WTC11 (cell line): ENCODE measurements around the gene MBNL1. TPM values are rescaled to one million over a fixed set of nuclear protein-coding genes. Genes with fewer than 3 reads are reported as not detected.

ENCODE experiments used
- ATAC-seq: fragments of 200-7000 bp; cut with Tn5 transposase; 2 replicates; pipeline ENCODE4 v1.10.0; 2021; ENCODE audit warnings: mild to moderate bottlenecking, moderate library complexity
- CTCF ChIA-PET: fragments of 300-600 bp; sonication (Branson Sonifier 250); formaldehyde crosslinking; loops from one replicate; lab custom pipeline; 2021; ENCODE audit warnings: antibody characterized with exemption; lab: Charles Lee
- POLR2A ChIA-PET: fragments of 350-600 bp; sonication (Branson Sonifier 250); formaldehyde crosslinking; loops from one replicate; lab custom pipeline; 2021; ENCODE audit warnings: antibody characterized with exemption; lab: Charles Lee
- DNase-seq: peaks from one replicate; pipeline ENCODE4 v3.0.0; 2021; ENCODE audit warnings: low spot score
- H3K27ac Mint-ChIP-seq: 2 replicates; pipeline ENCODE4 v1.8.0; 2021; ENCODE audit warnings: mixed read lengths
- H3K27me3 Mint-ChIP-seq: 2 replicates; pipeline ENCODE4 v1.8.0; 2021; ENCODE audit warnings: low read depth, mild to moderate bottlenecking, moderate library complexity, mixed read lengths
- H3K36me3 Mint-ChIP-seq: 2 replicates; pipeline ENCODE4 v1.8.0; 2021; ENCODE audit warnings: mixed read lengths
- H3K4me1 Mint-ChIP-seq: 2 replicates; pipeline ENCODE4 v1.8.0; 2022; ENCODE audit warnings: mixed read lengths
- H3K4me3 Mint-ChIP-seq: 2 replicates; pipeline ENCODE4 v1.8.0; 2021; ENCODE audit warnings: mild to moderate bottlenecking, moderate library complexity, mixed read lengths
- H3K9me3 Mint-ChIP-seq: 2 replicates; pipeline ENCODE4 v1.8.0; 2021; ENCODE audit warnings: mixed read lengths
- AFF4 ChIP-seq: sonication (generic); formaldehyde crosslinking; IDR thresholded peaks from 2 replicates; pipeline ENCODE4 v1.8.1; 2023; ENCODE audit warnings: mild to moderate bottlenecking, missing genetic modification reagents, borderline replicate concordance
- ATF2 ChIP-seq: sonication (generic); formaldehyde crosslinking; IDR thresholded peaks from 2 replicates; pipeline ENCODE4 v1.8.1; 2022; ENCODE audit warnings: low read depth, missing genetic modification reagents, borderline replicate concordance
- ATF6 ChIP-seq: sonication (generic); formaldehyde crosslinking; IDR thresholded peaks from 2 replicates; pipeline ENCODE4 v1.8.1; 2023; ENCODE audit warnings: mild to moderate bottlenecking, missing genetic modification reagents
- CBFB ChIP-seq: sonication (generic); formaldehyde crosslinking; IDR thresholded peaks from 2 replicates; pipeline ENCODE4 v1.8.1; 2022; ENCODE audit warnings: mild to moderate bottlenecking, low read depth, missing genetic modification reagents
- CDX4 ChIP-seq: fragments of 250-450 bp; sonication (Bioruptor Pico); IDR thresholded peaks from 2 replicates; pipeline ENCODE4 v1.9.0; 2021; ENCODE audit warnings: moderate library complexity, mild to moderate bottlenecking, inconsistent platforms, borderline replicate concordance
- E2F4 ChIP-seq: sonication (generic); formaldehyde crosslinking; IDR thresholded peaks from 2 replicates; pipeline ENCODE4 v1.8.1; 2022; ENCODE audit warnings: low read depth, mild to moderate bottlenecking, moderate library complexity, missing genetic modification reagents, borderline replicate concordance
- FOXP1 ChIP-seq: sonication (generic); formaldehyde crosslinking; IDR thresholded peaks from 2 replicates; pipeline ENCODE4 v1.8.0; 2022; ENCODE audit warnings: missing genetic modification reagents, mild to moderate bottlenecking, moderate library complexity, borderline replicate concordance
- FOXP4 ChIP-seq: sonication (generic); formaldehyde crosslinking; IDR thresholded peaks from 2 replicates; pipeline ENCODE4 v1.8.0; 2022; ENCODE audit warnings: mild to moderate bottlenecking, missing genetic modification reagents
- HMGA2 ChIP-seq: fragments of 250-450 bp; sonication (Bioruptor Pico); IDR thresholded peaks from 2 replicates; pipeline ENCODE4 v1.4.0; 2021; ENCODE audit warnings: mild to moderate bottlenecking, moderate library complexity
- JUN ChIP-seq: sonication (generic); formaldehyde crosslinking; IDR thresholded peaks from 2 replicates; pipeline ENCODE4 v1.8.0; 2023; ENCODE audit warnings: mild to moderate bottlenecking, missing genetic modification reagents
- MAX ChIP-seq: sonication (generic); formaldehyde crosslinking; IDR thresholded peaks from 2 replicates; pipeline ENCODE4 v1.8.0; 2022; ENCODE audit warnings: mild to moderate bottlenecking, missing genetic modification reagents
- NFE2L1 ChIP-seq: sonication (generic); formaldehyde crosslinking; IDR thresholded peaks from 2 replicates; pipeline ENCODE4 v1.8.1; 2023; ENCODE audit warnings: missing genetic modification reagents
- NR2C2 ChIP-seq: sonication (generic); formaldehyde crosslinking; IDR thresholded peaks from 2 replicates; pipeline ENCODE4 v1.8.0; 2022; ENCODE audit warnings: mild to moderate bottlenecking, missing genetic modification reagents
- RELA ChIP-seq: sonication (generic); formaldehyde crosslinking; IDR thresholded peaks from 2 replicates; pipeline ENCODE4 v1.8.1; 2022; ENCODE audit warnings: missing genetic modification reagents, mild to moderate bottlenecking, borderline replicate concordance
- SMAD4 ChIP-seq: sonication (generic); formaldehyde crosslinking; IDR thresholded peaks from 2 replicates; pipeline ENCODE4 v1.8.0; 2022; ENCODE audit warnings: mild to moderate bottlenecking, missing genetic modification reagents
- USF2 ChIP-seq: sonication (generic); formaldehyde crosslinking; IDR thresholded peaks from 2 replicates; pipeline ENCODE4 v1.8.1; 2023; ENCODE audit warnings: mild to moderate bottlenecking, missing genetic modification reagents, moderate library complexity
- ZMAT4 ChIP-seq: fragments of 250-450 bp; sonication (Bioruptor Pico); IDR thresholded peaks from 2 replicates; pipeline ENCODE4 v1.9.0; 2021; ENCODE audit warnings: mild to moderate bottlenecking
- ZNF317 ChIP-seq: sonication (generic); formaldehyde crosslinking; IDR thresholded peaks from 2 replicates; pipeline ENCODE4 v1.8.1; 2023; ENCODE audit warnings: low read depth, mild to moderate bottlenecking, moderate library complexity, missing genetic modification reagents, borderline replicate concordance
- ZNF396 ChIP-seq: fragments of 250-450 bp; sonication (Bioruptor Pico); IDR thresholded peaks from 2 replicates; pipeline ENCODE4 v1.8.0; 2021; ENCODE audit warnings: mild to moderate bottlenecking, moderate library complexity, borderline replicate concordance
- ZNF512 ChIP-seq: sonication (generic); formaldehyde crosslinking; IDR thresholded peaks from 2 replicates; pipeline ENCODE4 v1.8.1; 2022; ENCODE audit warnings: missing genetic modification reagents, borderline replicate concordance
- ZNF671 ChIP-seq: fragments of 250-450 bp; sonication (Bioruptor Pico); IDR thresholded peaks from 2 replicates; pipeline ENCODE4 v1.8.0; 2021; ENCODE audit warnings: mild to moderate bottlenecking
- total RNA-seq: library from RNA; stranded (reverse); gene quantifications from 3 replicates; pipeline ENCODE4 v1.2.3, GENCODE V29; 2021

Gene MBNL1
- total RNA-seq, 1 experiment from 2014 or later = 20.4 TPM

- TF ChIP-seq CDX4 (CRISPR knock-in tag) (no peak), USF2 (no peak), ZNF671 (CRISPR knock-in tag) (no peak), CBFB (CRISPR knock-in tag) (no peak), JUN (no peak), SMAD4 (CRISPR knock-in tag) (no peak)
Measured at GRCh38 chr3:152330559-152330958, 61.8 kb downstream of the MBNL1 start (continued).

- Mint-ChIP-seq H3K9me3 (peaks cover 2% of the 10 kb centered on the region; the same call in 1 of the 2 replicates), H3K27ac (peak overlapping the region; percentile 69; the same call in 1 of the 2 replicates), H3K4me3 (no peak overlapping the region), H3K27me3 (no peaks in the 10 kb centered on the region), H3K36me3 (peaks cover 2% of the 10 kb centered on the region; the same call in 1 of the 2 replicates), H3K4me1 (peaks cover 8% of the 10 kb centered on the region)
- POLR2A ChIA-PET = no interaction called here
- CTCF ChIA-PET = no interaction called here
- DNase-seq (no peak), ATAC-seq (no peak)
- TF ChIP-seq AFF4 (CRISPR knock-in tag) = no peak
- TF ChIP-seq ATF2 = no peak
- no peak for TF ChIP-seq ZNF317
- TF ChIP-seq E2F4 (CRISPR knock-in tag) = no peak
- no peak for TF ChIP-seq ZNF396
- no peak for TF ChIP-seq ATF6
- TF ChIP-seq ZMAT4 = no peak
- no peak for TF ChIP-seq FOXP4
- no peak for TF ChIP-seq ZNF512 (CRISPR knock-in tag)
- TF ChIP-seq NR2C2 (CRISPR knock-in tag) = no peak
- TF ChIP-seq FOXP1 (CRISPR knock-in tag) = no peak
- no peak for TF ChIP-seq NFE2L1 (CRISPR knock-in tag)
- TF ChIP-seq MAX (CRISPR knock-in tag) = no peak
- no peak for TF ChIP-seq HMGA2
- TF ChIP-seq RELA (CRISPR knock-in tag) = no peak
Measured at GRCh38 chr3:152331018-152331541, 62.4 kb downstream of the MBNL1 start.
